Raji (cell line): ENCODE measurements around the gene CSPG5.

Source experiments
- POLR2A ChIP-seq: IDR thresholded peaks from 2 replicates; pipeline ENCODE4 v1.6.1; 2011; ENCODE audit warnings: low read depth, low read length, control low read depth; ENCODE audit not compliant: insufficient read depth

The CSPG5 gene

DNA sequence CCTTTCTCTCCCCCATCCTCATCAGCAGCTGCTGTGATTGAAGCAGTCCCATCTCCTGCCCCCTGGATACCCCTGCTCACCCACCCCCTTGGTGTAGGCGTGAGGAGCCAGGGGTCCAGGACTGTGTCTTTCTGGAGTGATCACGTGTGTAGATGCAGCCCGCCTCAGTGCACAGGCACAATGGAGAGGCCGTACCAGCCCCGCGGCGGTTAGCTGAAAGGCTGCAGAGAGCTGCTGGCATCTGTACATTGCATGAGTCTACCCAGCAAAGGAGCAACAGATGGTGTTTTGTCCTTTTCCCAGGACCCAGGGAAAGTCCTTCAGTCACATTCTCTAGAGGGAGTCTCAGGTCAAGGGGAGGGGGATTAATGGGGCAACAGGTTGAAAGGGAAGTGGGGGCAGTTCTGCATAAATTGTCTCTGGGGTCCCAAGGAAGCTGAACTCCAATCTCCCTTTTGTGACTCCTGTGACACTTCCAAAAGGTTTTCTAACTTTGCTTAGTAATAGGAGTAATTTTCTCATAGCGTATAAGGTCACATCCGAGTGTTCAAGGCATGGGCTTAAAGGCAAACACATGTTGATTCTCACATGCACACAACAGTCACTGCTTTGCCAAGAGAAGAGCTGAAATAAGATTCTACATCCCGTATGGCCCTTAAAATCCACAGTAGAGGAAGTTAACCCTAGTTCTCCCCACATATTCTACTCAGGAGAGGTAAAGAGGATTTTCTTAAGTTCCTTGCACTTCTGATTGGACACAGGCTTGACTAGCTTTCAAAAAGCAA, 7.1 kb downstream of the CSPG5 start:
- no peak for TF ChIP-seq POLR2A

DNA sequence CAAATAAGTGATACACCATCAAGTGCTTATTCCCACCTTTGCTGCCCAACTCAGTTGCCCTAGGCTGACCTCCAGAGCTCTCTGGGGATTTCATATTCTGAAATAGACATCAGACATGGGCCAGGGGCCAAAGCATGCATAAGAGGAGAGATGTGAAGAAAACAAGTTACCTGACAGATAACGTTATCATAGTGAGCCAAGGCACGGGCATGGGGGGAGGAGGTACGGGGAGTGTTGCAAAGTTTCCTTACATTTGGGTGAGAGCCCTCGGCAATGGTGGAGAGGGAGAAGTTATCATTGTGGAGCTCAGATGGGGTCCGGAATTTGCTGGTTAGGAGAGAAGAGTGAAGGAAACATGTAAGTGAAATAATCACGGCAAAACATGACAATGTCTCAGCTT, 9.8 kb downstream of the CSPG5 start:
- TF ChIP-seq POLR2A = no peak

DNA sequence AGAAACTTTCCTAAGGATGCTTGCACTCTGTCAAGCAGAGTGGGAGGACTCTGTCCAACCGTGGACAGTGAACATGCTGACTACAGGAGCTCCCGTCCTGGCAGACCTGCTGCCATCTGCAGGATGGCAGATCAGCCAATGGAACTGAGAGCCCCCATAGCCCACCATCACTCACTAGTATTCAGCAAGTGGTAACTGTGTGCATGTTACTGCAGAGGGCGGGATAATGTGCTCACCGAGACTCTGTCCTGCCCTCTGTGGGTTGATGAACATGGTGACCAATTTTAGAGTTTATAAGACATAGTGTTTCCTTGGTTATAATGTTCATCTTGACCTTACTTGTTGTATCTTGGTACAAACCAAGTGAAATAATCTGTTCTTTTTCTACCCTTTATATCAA, 11.5 kb downstream of the CSPG5 start:
- TF ChIP-seq POLR2A = no peak

GRCh38 chr3:47566667-47567066, 12.0 kb downstream of the CSPG5 start:
- TF ChIP-seq POLR2A = no peak

DNA sequence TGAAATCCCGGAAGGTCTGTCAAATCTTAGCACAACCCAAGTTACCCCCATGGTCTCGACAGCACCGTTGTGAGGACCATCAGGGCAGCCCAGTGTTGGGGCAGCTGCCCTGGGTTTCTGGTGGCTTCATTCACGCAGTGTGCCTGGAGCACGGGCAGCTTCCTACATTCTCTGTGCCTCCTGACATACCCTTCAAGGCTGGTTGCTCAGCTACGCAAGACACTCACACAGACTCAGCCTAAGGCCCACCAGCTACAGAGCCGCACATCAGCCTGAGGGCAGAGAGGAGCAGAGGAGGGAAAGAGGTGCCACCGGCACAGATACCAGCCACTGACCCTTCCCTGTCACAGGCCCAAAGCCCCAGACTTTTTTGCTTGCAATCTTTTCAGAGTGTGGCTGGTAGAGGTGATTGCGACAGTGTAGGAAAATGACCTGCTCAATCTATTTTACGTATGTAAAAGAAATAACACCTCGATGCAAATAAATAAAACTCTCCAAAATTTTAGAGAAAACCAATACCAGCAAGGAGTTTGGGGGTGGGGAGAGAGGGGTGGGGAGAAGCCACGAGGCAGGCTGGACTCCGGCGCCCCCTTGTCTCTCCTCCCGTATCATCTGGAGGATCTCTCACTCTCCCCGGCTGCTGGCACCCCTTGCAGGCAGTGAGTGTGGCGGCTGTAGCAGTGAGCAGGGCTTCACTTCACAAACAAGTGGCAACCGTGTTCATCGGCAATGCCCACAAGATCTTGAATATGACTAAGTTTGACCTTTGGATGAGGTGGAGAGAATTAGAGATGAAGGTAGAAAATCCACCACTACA, 12.7 kb downstream of the CSPG5 start:
- no peak for TF ChIP-seq POLR2A

DNA sequence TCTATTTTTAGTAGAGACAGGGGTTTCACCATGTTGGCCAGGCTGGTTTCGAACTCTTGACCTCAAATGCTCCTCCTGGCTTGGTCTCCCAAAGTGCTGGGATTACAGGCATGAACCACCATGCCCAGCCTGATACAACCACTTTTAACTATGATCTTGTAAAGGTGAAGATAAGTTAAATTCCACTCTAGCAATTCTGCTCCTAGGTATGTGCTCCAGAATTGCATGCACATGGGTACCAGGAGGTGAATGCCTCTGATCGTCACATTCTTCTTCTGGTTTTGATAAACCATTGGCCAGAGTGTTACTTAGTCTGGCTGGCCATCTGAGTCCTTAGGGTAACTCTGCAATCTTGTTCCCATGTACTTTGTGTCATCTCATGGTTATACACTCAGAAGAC, 22.3 kb downstream of the CSPG5 start:
- TF ChIP-seq POLR2A = no peak

DNA sequence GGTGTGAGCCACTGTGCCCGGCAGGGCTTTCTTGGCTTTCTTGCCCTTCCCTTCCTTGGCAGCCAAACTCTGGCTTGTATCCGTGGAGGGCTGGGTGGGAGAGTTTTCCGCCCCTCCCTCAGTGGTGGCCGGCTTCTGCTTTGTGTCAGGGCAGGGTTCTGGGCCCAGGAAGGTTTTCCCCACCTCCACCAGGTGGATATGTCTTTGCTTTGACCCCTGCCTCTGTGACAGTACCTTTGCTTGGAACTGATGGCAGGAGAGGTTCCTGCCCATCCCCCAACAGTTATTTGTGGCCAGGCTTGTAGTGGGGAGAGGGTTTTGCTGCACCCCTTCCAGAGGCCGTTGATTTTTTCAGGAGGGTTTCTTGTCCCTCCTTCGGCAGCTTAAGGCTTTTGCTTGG, 24.3 kb downstream of the CSPG5 start:
- TF ChIP-seq POLR2A = no peak

- no peak for TF ChIP-seq POLR2A
Observed at GRCh38 chr3:47553407-47553806, 25.3 kb downstream of the CSPG5 start.

DNA sequence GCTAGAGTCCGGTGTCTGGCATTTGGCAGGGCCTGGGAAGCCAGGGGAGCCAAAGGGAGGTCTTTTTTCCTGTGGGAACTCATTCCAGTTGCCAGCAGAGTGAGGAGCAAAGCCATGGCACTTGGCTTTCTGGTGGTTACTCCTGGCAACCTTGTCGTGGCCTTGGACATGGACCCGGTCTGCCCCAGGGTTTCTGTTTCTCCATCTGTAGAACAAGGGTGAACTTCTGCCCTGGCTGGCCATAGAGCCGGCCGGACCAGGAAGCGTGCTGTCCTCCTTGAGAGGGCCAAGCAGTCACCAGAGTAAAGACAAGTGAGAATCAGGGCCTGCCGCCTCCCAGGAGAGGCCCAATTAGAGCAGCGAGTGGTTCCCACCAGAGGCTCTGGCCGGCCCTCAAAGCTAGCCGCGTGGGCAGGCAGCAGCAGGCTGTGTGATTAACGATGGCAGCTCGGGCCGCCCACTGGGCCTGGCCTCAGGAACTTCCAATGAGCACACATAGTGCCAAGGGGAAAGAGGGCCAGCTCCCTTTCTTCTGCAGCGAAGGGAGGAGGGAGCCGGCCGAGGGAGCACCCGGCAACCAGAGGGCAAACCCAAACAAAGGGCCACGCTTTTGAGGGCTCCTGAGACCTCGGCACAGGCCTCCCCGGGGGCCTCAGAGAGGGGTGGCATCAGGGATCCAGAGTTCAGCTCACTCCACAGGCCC, 36.0 kb downstream of the CSPG5 start:
- TF ChIP-seq POLR2A = no peak

- no peak for TF ChIP-seq POLR2A
Observed at GRCh38 chr3:47541583-47542108, 37.0 kb downstream of the CSPG5 start.

- TF ChIP-seq POLR2A = no peak
Observed at GRCh38 chr3:47540281-47540680, 38.4 kb downstream of the CSPG5 start.

DNA sequence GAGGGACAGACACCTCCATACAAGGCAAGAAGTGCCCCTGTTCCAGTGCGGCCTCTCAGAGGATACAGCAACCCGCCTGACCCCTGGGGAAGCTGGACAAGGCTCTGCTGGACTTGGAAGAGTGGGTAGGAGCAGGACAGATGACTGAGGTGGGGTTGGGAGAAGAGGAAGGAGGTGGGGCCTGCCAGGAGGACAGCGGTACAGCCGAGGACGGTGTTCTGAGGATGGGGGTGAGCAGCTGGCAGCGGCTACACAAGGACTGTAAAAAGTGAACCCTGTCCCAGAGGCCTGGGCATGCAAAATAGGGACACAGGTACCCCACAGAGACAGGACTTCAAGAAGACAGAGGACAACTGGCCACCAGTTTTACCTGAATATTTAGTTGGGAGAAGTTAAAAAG, 41.7 kb downstream of the CSPG5 start:
- no peak for TF ChIP-seq POLR2A

- no peak for TF ChIP-seq POLR2A
Observed at GRCh38 chr3:47536221-47536891, 42.3 kb downstream of the CSPG5 start.

DNA sequence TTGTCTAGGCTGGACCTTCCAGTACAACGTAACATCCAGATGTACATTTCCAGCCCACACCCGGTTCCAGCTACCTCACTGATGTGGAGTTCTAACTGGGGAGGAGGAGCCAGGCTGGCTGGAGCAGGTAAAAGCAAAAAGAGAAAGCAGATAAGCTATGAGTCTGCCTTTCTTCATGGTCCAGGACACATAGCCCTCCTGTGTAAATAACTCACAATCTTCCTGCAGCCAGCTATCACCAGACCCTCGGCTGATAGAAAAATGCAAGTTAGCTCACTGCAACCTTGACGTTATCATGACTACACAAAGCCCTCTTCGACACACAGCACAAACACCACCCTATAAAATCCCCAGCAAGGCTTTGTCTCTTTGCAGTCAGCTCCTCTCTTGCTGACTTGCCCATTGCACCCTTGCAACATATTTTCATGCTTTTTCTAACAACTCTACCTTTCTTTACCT, 44.6 kb downstream of the CSPG5 start:
- no peak for TF ChIP-seq POLR2A

DNA sequence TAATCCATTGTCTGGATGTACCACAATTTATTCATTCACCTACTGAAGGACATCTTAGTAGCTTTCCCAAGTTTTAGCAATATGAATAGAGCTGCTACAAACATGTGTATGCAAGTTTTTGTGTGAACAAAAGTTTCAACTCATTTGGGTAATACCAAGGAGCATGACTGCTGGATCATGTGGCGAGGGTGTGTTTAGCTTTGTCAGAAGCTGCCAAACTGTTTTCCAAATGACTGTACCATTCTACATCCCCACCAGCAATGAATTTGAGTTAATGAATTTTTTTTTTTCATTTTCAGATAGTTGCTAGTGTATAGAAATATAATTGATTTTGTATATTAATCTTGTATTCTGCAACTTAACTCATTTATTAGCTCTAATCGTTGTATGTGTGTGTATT, 45.2 kb downstream of the CSPG5 start:
- no peak for TF ChIP-seq POLR2A

DNA sequence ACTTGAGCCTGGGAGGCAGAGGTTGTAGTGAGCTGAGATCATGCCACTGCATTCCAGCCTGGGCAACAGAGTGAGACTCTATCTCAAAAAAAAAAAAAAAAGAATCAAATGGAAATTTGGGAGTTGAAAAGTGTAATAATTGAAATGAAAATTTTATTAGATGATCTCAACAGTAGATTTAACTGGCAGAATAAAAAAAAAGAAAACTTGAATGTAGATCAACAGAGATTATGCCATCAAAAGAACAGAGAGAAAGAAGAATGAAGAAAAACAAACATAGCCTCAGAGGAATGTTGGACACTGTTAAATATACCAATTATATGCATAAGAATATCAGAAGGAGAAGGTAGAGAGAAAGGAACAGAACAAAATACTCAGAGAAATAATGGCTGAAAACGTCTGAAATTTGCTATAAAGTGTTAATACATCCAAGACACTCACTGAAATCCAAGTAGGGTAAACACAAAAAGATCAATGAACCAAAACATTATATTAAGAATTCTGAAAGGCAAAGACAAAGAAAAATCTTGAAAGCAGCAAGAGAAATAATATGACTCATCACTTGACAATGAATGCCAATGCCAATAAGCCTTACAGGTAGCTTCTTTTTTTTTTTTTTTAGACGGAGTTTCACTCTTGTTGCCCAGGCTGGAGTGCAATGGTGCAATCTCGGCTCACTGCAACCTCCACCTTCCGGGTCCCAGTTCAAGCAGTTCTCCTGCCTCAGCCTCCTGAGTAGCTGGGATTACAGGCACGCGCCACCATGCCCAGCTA, 50.5 kb downstream of the CSPG5 start:
- no peak for TF ChIP-seq POLR2A
